ENCODE measurements around the gene MRPS11. TPM values are rescaled to one million over a fixed set of nuclear protein-coding genes. Genes with fewer than 3 reads are reported as not detected.

The MRPS11 gene
- polyA plus RNA-seq, 1 experiment = 55.6 TPM

DNA sequence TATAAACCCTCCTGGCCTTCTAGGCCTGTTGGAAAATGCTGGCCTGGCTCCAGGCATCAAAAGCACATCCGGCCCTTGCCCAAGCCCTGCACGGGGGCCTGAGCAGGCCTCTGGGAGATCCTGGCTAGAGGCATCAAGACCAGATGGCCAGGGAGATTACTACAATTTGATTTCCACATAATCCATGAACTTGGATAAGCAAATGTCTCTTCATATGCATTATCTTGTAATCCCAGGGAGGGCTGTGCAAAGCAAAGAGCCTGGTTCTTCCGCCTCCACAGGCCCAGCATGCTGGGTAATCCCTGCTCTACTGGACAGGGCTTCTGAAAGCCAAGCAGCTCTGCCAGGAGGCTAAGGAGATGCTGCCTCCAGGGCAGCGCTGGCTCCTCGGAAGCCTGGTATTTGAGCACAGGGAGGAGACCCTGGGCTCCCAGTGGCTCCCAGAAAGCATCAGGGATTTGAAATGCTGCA lies 18.5 kb upstream of the MRPS11 start:
- TF ChIP-seq, protein P1, sequence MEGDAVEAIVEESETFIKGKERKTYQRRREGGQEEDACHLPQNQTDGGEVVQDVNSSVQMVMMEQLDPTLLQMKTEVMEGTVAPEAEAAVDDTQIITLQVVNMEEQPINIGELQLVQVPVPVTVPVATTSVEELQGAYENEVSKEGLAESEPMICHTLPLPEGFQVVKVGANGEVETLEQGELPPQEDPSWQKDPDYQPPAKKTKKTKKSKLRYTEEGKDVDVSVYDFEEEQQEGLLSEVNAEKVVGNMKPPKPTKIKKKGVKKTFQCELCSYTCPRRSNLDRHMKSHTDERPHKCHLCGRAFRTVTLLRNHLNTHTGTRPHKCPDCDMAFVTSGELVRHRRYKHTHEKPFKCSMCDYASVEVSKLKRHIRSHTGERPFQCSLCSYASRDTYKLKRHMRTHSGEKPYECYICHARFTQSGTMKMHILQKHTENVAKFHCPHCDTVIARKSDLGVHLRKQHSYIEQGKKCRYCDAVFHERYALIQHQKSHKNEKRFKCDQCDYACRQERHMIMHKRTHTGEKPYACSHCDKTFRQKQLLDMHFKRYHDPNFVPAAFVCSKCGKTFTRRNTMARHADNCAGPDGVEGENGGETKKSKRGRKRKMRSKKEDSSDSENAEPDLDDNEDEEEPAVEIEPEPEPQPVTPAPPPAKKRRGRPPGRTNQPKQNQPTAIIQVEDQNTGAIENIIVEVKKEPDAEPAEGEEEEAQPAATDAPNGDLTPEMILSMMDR (IDR thresholded peaks at IDR 0.05; ENCODE audit: low read depth, low read length) = no peak
- DNase-seq (ENCODE audit: low read depth, low spot score) = no peak
- Histone ChIP-seq H3K27ac (ENCODE audit: low read depth, low read length) (no peak overlapping the region), H3K4me3 (ENCODE audit: low read depth, low read length) (no peak overlapping the region), H3K9me3 (ENCODE audit: control insufficient read depth, insufficient read depth, low read length) (no peaks in the 10 kb centered on the region), H3K27me3 (ENCODE audit: control insufficient read depth, insufficient read depth, low read length) (peaks cover 5% of the 10 kb centered on the region)
- POLR2A ChIA-PET = no interaction called here
- CTCF ChIA-PET = interaction anchor here (0.9 to 1.1 kb wide), 4 partner anchors 9 to 43 kb away, joined by 3 to 4 read pairs (median 4); no protein-coding TSS in a partner anchor

DNA sequence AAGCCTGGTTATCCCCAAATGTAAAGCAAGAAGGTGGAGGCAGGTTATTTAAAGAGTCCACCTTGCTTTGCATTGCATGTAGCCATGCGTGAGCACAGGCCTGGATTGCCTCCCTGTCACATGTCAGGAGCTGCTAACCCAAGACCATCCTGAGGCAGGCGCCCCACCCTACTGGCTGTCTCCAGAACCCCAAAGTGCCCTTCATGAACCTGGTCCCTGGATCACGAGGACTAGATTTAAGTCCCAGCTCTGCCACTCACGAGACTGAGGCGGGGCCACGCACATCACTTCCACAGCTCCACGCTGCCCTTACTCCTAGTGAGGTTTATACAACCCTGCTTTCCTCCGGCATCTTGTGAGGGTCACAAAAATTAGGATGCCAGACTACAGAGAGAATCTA lies 17.9 kb upstream of the MRPS11 start:
- DNase-seq (ENCODE audit: low read depth, low spot score) = no peak
- POLR2A ChIA-PET = no interaction called here
- TF ChIP-seq, protein P1 (IDR thresholded peaks at IDR 0.05; ENCODE audit: low read depth, low read length) = no peak
- Histone ChIP-seq H3K27ac (ENCODE audit: low read depth, low read length) (no peak overlapping the region), H3K4me3 (ENCODE audit: low read depth, low read length) (no peak overlapping the region), H3K27me3 (ENCODE audit: control insufficient read depth, insufficient read depth, low read length) (peaks cover 5% of the 10 kb centered on the region), H3K9me3 (ENCODE audit: control insufficient read depth, insufficient read depth, low read length) (no peaks in the 10 kb centered on the region)
- CTCF ChIA-PET = interaction anchor here (0.6 to 1.6 kb wide), 11 partner anchors 10 to 207 kb away, joined by 3 to 7 read pairs (median 5); partner anchors contain the start of genes MRPL46 and MRPS11

DNA sequence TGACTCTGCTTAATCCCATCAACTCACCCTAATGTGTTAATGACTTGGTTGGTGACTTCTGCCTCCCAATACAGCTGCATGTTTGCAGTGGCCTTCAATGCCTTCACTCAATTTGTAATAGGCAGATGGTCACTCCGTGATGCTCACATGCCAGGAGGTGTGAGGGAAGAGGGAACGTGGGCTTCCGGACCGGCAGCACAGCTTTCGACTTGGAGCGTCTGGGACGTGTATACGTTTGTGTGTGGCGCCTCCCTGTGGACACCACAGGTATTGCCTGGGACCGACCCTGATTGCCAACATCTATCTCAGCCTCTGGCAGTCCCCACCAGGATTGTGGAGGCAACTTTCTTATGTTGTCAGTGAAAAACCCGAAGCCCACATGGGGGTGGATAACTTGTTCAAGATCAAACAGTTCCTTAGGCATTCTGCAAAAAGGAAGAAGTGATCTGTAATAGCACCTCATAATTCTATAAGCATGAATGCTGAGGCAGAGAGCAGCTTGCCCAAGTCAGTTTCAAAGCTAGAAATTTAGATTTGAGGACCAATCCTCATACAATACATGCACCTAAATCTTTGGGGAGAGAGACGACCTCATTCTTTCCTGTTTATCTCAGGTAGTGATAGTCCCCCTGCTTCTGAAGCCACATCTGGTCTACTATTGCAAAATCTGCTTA lies 17.2 kb upstream of the MRPS11 start:
- ChIA-PET CTCF (interaction anchor here (0.6 to 1.6 kb wide), 13 partner anchors 10 to 208 kb away, joined by 3 to 7 read pairs (median 4); partner anchors contain the start of genes MRPL46 and MRPS11), POLR2A (no interaction called here)
- Histone ChIP-seq H3K27ac (ENCODE audit: low read depth, low read length) (no peak overlapping the region), H3K4me3 (ENCODE audit: low read depth, low read length) (no peak overlapping the region), H3K9me3 (ENCODE audit: control insufficient read depth, insufficient read depth, low read length) (no peaks in the 10 kb centered on the region), H3K27me3 (ENCODE audit: control insufficient read depth, insufficient read depth, low read length) (peaks cover 5% of the 10 kb centered on the region)
- TF ChIP-seq, protein P1 (IDR thresholded peaks at IDR 0.05; ENCODE audit: low read depth, low read length) = peak; percentile 88
- peak; percentile 26 for DNase-seq (ENCODE audit: low read depth, low spot score)

DNA sequence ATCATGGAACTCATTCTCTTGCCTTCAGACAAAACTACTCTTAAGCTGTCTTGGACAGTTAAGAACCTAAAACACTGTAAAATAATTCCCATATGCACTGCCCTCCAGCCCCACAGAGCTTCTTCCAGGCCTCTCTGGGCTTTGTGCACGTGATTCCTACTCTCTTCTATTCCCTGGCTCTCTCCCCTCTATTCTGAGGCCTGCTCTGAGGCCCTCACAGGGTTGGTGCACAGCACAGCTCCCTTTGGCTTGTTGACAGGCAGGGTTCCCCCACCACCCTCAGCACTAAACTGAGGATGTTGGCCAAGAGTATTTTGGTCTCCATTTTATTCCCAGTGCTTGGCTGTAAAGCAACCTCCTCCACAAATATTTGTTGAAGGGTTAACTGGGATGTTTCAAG lies 13.9 kb upstream of the MRPS11 start:
- Histone ChIP-seq H3K9me3 (ENCODE audit: control insufficient read depth, insufficient read depth, low read length) (no peaks in the 10 kb centered on the region), H3K27ac (ENCODE audit: low read depth, low read length) (no peak overlapping the region), H3K4me3 (ENCODE audit: low read depth, low read length) (no peak overlapping the region), H3K27me3 (ENCODE audit: control insufficient read depth, insufficient read depth, low read length) (peaks cover 5% of the 10 kb centered on the region)
- ChIA-PET POLR2A (no interaction called here), CTCF (interaction anchor here (2.4 to 3.4 kb wide), 2 partner anchors 9 to 12 kb away, joined by 10 to 29 read pairs; partner anchors contain the start of genes MRPL46 and MRPS11)
- TF ChIP-seq, protein P1 (IDR thresholded peaks at IDR 0.05; ENCODE audit: low read depth, low read length) = no peak
- DNase-seq (ENCODE audit: low read depth, low spot score) = no peak

DNA sequence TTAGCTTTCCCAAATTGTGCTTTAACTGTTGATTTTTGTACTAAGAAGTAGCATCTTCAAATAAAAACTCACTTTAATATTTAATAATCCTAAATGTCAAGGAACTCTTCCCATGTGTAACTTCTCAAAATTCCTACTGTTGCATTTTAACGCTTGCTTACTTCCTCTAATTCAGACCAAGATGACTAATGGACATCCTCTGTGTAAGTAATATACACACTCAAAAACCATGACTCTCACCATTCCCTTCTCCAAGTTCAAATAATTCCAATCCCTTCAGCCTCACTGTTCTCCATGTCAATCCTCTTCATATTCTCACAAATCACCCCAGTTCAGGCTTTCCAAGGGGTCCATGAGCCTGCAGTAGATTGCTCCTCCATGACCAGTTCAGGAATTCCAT lies 13.3 kb upstream of the MRPS11 start:
- TF ChIP-seq, protein P1 (IDR thresholded peaks at IDR 0.05; ENCODE audit: low read depth, low read length) = no peak
- ChIA-PET POLR2A (interaction anchor here (1.3 kb wide), 1 partner anchor 13 kb away, joined by 5 read pairs; the partner anchor contains the start of genes MRPL46 and MRPS11), CTCF (interaction anchor here (0.5 to 3.4 kb wide), 10 partner anchors 9 to 372 kb away, joined by 3 to 29 read pairs (median 3); partner anchors contain the start of genes MRPL46 and MRPS11)
- Histone ChIP-seq H3K4me3 (ENCODE audit: low read depth, low read length) (no peak overlapping the region), H3K27ac (ENCODE audit: low read depth, low read length) (no peak overlapping the region), H3K27me3 (ENCODE audit: control insufficient read depth, insufficient read depth, low read length) (peaks cover 5% of the 10 kb centered on the region), H3K9me3 (ENCODE audit: control insufficient read depth, insufficient read depth, low read length) (no peaks in the 10 kb centered on the region)
- DNase-seq (ENCODE audit: low read depth, low spot score) = no peak
